HCT116 (cell line): ENCODE measurements around the gene PLXDC1. TPM values are rescaled to one million over a fixed set of nuclear protein-coding genes. Genes with fewer than 3 reads are reported as not detected.

Source experiments
- ATAC-seq: fragments of 200-7000 bp; cut with Tn5 transposase; 2 replicates; pipeline ENCODE4 v1.9.1; 2020; ENCODE audit warnings: mild to moderate bottlenecking, moderate library complexity
- BruUV-seq: library from RNA; stranded (reverse); fragments of 400-500 nt; replicated peaks from 2 replicates; lab custom pipeline; 2021; lab: Mats Ljungman, UMichigan
- CTCF ChIA-PET: fragments of 300-600 bp; sonication (Branson Sonifier 250); formaldehyde crosslinking; loops from one replicate; lab custom pipeline; 2021; ENCODE audit warnings: antibody characterized with exemption; lab: Charles Lee
- POLR2A ChIA-PET: fragments of 300-600, 350-600 bp; sonication (Branson Sonifier 250); formaldehyde crosslinking; loops from one replicate; lab custom pipeline; 2021; ENCODE audit warnings: antibody characterized with exemption; lab: Charles Lee
- RAD21 ChIA-PET, 2 experiments: fragments of 300-600 bp; sonication (Branson Sonifier 250); formaldehyde crosslinking; loops; one replicate each; lab custom pipeline; 2023; ENCODE audit warnings: low total read pairs in 2 of 2; ENCODE audit not compliant: uncharacterized antibody in 2 of 2, unreplicated experiment in 2 of 2, low non-redundant PET in 1 of 2; lab: Charles Lee
- DNase-seq: peaks from one replicate; pipeline ENCODE4 v3.0.0-alpha.2; 2010; ENCODE audit warnings: low read depth, low spot score
- H2AFZ ChIP-seq: fragments of 200-600 bp; shearing (Covaris generic), sonication (generic); 2 replicates; pipeline ENCODE4 v1.6.1; 2017; ENCODE audit warnings: low read depth, mixed run types, mixed read lengths, antibody characterized with exemption, low read length; ENCODE audit not compliant: poor library complexity, severe bottlenecking
- H3K27ac ChIP-seq: 2 replicates; pipeline ENCODE4 v1.5.1; 2012; ENCODE audit warnings: low read depth, low read length
- H3K27me3 ChIP-seq: fragments of 200-600 bp; sonication (generic); 2 replicates; pipeline ENCODE4 v1.6.1; 2016; ENCODE audit warnings: mixed run types, low read length, mixed read lengths; ENCODE audit not compliant: insufficient read depth
- H3K36me3 ChIP-seq, 2 experiments: fragments of 200-500 bp in 1 of 2; fragments of 200-600 bp in 1 of 2; sonication (Bioruptor generic) in 1 of 2; sonication (generic) in 1 of 2; 2 replicates each; pipeline versions ENCODE4 v1.5.1 to v1.6.1; 2014 to 2016; ENCODE audit warnings: low read length in 2 of 2, inconsistent platforms in 1 of 2, mixed read lengths in 1 of 2, mixed run types in 1 of 2; ENCODE audit not compliant: insufficient read depth in 2 of 2, control insufficient read depth in 1 of 2
- H3K4me1 ChIP-seq, 2 experiments: fragments of 200-600 bp in 1 of 2; sonication (generic) in 1 of 2; 2 replicates each; pipeline versions ENCODE4 v1.5.1 to v1.6.1; 2012 to 2017; ENCODE audit warnings: low read length in 2 of 2, inconsistent platforms in 1 of 2, mild to moderate bottlenecking in 1 of 2, mixed read lengths in 1 of 2, mixed run types in 1 of 2, moderate library complexity in 1 of 2; ENCODE audit not compliant: insufficient read depth in 2 of 2, control insufficient read depth in 1 of 2
- H3K4me2 ChIP-seq: fragments of 200-600 bp; sonication (generic); 2 replicates; pipeline ENCODE4 v1.6.1; 2017; ENCODE audit warnings: mixed run types, low read length, mixed read lengths
- H3K4me3 ChIP-seq, 2 experiments: fragments of 200-600 bp in 1 of 2; sonication (generic) in 1 of 2; replicated peaks in 1 of 2; 2 replicates each; pipeline ENCODE4 v1.5.1; 2011 to 2016; ENCODE audit warnings: low read length in 2 of 2, control low read depth in 1 of 2, low read depth in 1 of 2, mild to moderate bottlenecking in 1 of 2, mixed read lengths in 1 of 2, mixed run types in 1 of 2
- H3K79me2 ChIP-seq: fragments of 200-600 bp; sonication (generic); 2 replicates; pipeline ENCODE4 v1.6.1; 2017; ENCODE audit warnings: mild to moderate bottlenecking, mixed run types, low read length, moderate library complexity, mixed read lengths; ENCODE audit not compliant: insufficient read depth
- H3K9ac ChIP-seq: fragments of 200-600 bp; sonication (generic); 2 replicates; pipeline ENCODE4 v1.6.1; 2016; ENCODE audit warnings: low read length, mixed read lengths
- H3K9me2 ChIP-seq: fragments of 200-600 bp; sonication (generic), shearing (Covaris generic); 2 replicates; pipeline ENCODE4 v1.6.1; 2017; ENCODE audit warnings: mixed run types, mild to moderate bottlenecking, moderate library complexity; ENCODE audit not compliant: insufficient read depth
- H3K9me3 ChIP-seq, 2 experiments: fragments of 200-500 bp in 1 of 2; fragments of 200-600 bp in 1 of 2; sonication (Bioruptor generic) in 1 of 2; sonication (generic) in 1 of 2; 2 replicates each; pipeline ENCODE4 v1.6.1; 2014 to 2017; ENCODE audit warnings: low read length in 2 of 2, mixed read lengths in 2 of 2, inconsistent platforms in 1 of 2, low read depth in 1 of 2, mild to moderate bottlenecking in 1 of 2, mixed run types in 1 of 2, moderate library complexity in 1 of 2; ENCODE audit not compliant: control insufficient read depth in 1 of 2, insufficient read depth in 1 of 2
- H4K20me1 ChIP-seq: fragments of 200-600 bp; sonication (generic), shearing (Covaris generic); 2 replicates; pipeline ENCODE4 v1.6.1; 2017; ENCODE audit warnings: mixed run types, mild to moderate bottlenecking, moderate library complexity; ENCODE audit not compliant: insufficient read depth
- CBX3 ChIP-seq: IDR thresholded peaks from 2 replicates; pipeline ENCODE4 v1.6.1; 2012; ENCODE audit warnings: low read depth
- EZH2 ChIP-seq: fragments of 200-600 bp; sonication (generic); IDR thresholded peaks from 2 replicates; pipeline ENCODE4 v1.6.1; 2017; ENCODE audit warnings: antibody characterized with exemption, mixed run types
- FOSL1 ChIP-seq: IDR thresholded peaks from 2 replicates; pipeline ENCODE4 v1.6.1; 2012; ENCODE audit warnings: low read depth
- MAX ChIP-seq: IDR thresholded peaks from 2 replicates; pipeline ENCODE4 v1.6.1; 2012
- POLR2A ChIP-seq: IDR thresholded peaks from 2 replicates; pipeline ENCODE4 v1.7.0; 2011; ENCODE audit warnings: borderline replicate concordance; ENCODE audit not compliant: insufficient read depth, insufficient read length; ENCODE audit errors: extremely low read depth
- RAD21 ChIP-seq: IDR thresholded peaks from 2 replicates; pipeline ENCODE4 v1.6.1; 2012; ENCODE audit warnings: low read depth, mild to moderate bottlenecking
- SIN3A ChIP-seq: IDR thresholded peaks from 2 replicates; pipeline ENCODE4 v1.6.1; 2012; ENCODE audit warnings: low read depth
- SP1 ChIP-seq: IDR thresholded peaks from 2 replicates; pipeline ENCODE4 v1.6.1; 2012; ENCODE audit warnings: low read depth
- TCF7L2 ChIP-seq: IDR thresholded peaks from 2 replicates; pipeline ENCODE4 v1.7.0; 2011; ENCODE audit warnings: borderline replicate concordance, inconsistent platforms; ENCODE audit not compliant: insufficient read depth, insufficient read length; ENCODE audit errors: extremely low read depth
- YY1 ChIP-seq: IDR thresholded peaks from 2 replicates; pipeline ENCODE4 v1.6.1; 2011; ENCODE audit warnings: low read length, low read depth, moderate library complexity, mild to moderate bottlenecking; ENCODE audit not compliant: insufficient replicate concordance; ENCODE audit errors: extremely low read depth
- ZFX ChIP-seq: fragments of 450-650 bp; IDR thresholded peaks from 2 replicates; pipeline ENCODE4 v1.6.1; 2017
- ZNF274 ChIP-seq: fragments of 200-500 bp; sonication (Bioruptor generic); IDR thresholded peaks from 2 replicates; pipeline ENCODE4 v1.6.1; 2014; ENCODE audit warnings: mild to moderate bottlenecking, low read depth, low read length, inconsistent platforms
- intact Hi-C: fragments of 100-400 bp; cut with micrococcal nuclease; formaldehyde crosslinking; loops from 2 replicates; pipeline ENCODE4 v1.10.0; 2022
- total RNA-seq: library from RNA; stranded (reverse); gene quantifications from one replicate; pipeline ENCODE4 v1.2.1, GENCODE V29; 2021; ENCODE audit not compliant: unreplicated experiment
- TF ChIP-seq, protein P1 (sequence below): IDR thresholded peaks from 2 replicates; pipeline ENCODE4 v1.6.1; 2012; ENCODE audit warnings: low read depth

PLXDC1 gene
- total RNA-seq, 1 experiment from 2014 or later = 1.8 TPM

DNA sequence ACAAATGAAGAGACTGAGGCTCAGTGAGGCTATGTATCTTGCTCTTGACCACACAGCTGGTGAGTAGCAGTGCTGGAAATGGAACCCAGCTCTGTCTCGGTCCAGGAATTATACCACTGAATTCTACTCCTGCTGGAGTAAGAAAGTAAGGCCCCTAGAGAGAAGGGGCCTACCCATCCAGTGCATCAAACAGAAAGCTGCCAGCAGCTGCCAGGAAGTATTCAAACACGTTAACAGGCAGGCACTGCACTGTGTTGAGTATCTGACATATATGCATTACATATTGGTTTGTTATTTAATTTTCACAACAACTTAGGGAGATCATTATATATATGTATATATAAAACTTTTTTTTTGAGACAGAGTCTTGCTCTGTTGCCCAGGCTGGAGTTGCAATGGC is 10.5 kb upstream of the PLXDC1 start:
- no peak overlapping the region for H3K4me3 ChIP-seq
- POLR2A ChIA-PET = no interaction called here
- ATAC-seq = no peak
- H3K4me2 ChIP-seq = no peak overlapping the region
- BruUV-seq = no TSS peak
- RAD21 ChIA-PET = no interaction called here
- no peak for TF ChIP-seq TCF7L2
- TF ChIP-seq SP1 = no peak
- no peak for TF ChIP-seq CBX3
- no peak for TF ChIP-seq POLR2A
- TF ChIP-seq FOSL1 = no peak
- no peak for TF ChIP-seq YY1
- TF ChIP-seq EZH2 = no peak
- TF ChIP-seq ZNF274 = no peak
- no peaks in the 10 kb centered on the region for H4K20me1 ChIP-seq
- no peak overlapping the region for H2AFZ ChIP-seq
- H3K9ac ChIP-seq = no peak overlapping the region
- H3K9me2 ChIP-seq = no peaks in the 10 kb centered on the region
- H3K27ac ChIP-seq = no peak overlapping the region
- DNase-seq = no peak
- H3K9me3 ChIP-seq = no peaks in the 10 kb centered on the region
- CTCF ChIA-PET = interaction anchor here (0.6 to 0.7 kb wide), 2 partner anchors 11 to 385 kb away, joined by 3 read pairs; no protein-coding TSS in a partner anchor
- H3K4me1 ChIP-seq = peaks cover 6 to 10% of the 10 kb centered on the region in 2 experiments; a peak in 3 of 4 replicates
- intact Hi-C loops = no loop called here
- H3K27me3 ChIP-seq = no peaks in the 10 kb centered on the region
- H3K79me2 ChIP-seq = no peaks in the 10 kb centered on the region
- H3K36me3 ChIP-seq = no peaks in the 10 kb centered on the region

- intact Hi-C loops = loop anchor here (10.0 kb wide), 1 partner anchor 424 kb away; the partner anchor contains the start of gene CISD3
- ChIA-PET POLR2A (interaction anchor here (1.1 kb wide), 1 partner anchor 39 kb away, joined by 7 read pairs; the partner anchor contains the start of gene CACNB1), RAD21 (no interaction called here), CTCF (interaction anchor here (0.7 to 1.8 kb wide), 3 partner anchors 16 to 86 kb away, joined by 3 read pairs; no protein-coding TSS in a partner anchor)
- BruUV-seq = no TSS peak
- H3K27ac ChIP-seq = no peak overlapping the region
- H4K20me1 ChIP-seq = no peaks in the 10 kb centered on the region
- no peaks in the 10 kb centered on the region for H3K27me3 ChIP-seq
- no peak overlapping the region for H2AFZ ChIP-seq
- no peaks in the 10 kb centered on the region for H3K9me3 ChIP-seq
- H3K9ac ChIP-seq = no peak overlapping the region
- no peaks in the 10 kb centered on the region for H3K9me2 ChIP-seq
- ATAC-seq (no peak), DNase-seq (no peak)
- H3K4me3 ChIP-seq = no peak overlapping the region
- H3K79me2 ChIP-seq = no peaks in the 10 kb centered on the region
- H3K36me3 ChIP-seq = no peaks in the 10 kb centered on the region
- H3K4me1 ChIP-seq = peaks cover 0 to 6% of the 10 kb centered on the region in 2 experiments; a peak in 1 of 4 replicates
- H3K4me2 ChIP-seq = no peak overlapping the region
- TF ChIP-seq EZH2 (no peak), ZNF274 (no peak), FOSL1 (no peak), MAX (no peak), ZFX (no peak), TCF7L2 (no peak), SIN3A (no peak), RAD21 (no peak)
- TF ChIP-seq, protein P1, sequence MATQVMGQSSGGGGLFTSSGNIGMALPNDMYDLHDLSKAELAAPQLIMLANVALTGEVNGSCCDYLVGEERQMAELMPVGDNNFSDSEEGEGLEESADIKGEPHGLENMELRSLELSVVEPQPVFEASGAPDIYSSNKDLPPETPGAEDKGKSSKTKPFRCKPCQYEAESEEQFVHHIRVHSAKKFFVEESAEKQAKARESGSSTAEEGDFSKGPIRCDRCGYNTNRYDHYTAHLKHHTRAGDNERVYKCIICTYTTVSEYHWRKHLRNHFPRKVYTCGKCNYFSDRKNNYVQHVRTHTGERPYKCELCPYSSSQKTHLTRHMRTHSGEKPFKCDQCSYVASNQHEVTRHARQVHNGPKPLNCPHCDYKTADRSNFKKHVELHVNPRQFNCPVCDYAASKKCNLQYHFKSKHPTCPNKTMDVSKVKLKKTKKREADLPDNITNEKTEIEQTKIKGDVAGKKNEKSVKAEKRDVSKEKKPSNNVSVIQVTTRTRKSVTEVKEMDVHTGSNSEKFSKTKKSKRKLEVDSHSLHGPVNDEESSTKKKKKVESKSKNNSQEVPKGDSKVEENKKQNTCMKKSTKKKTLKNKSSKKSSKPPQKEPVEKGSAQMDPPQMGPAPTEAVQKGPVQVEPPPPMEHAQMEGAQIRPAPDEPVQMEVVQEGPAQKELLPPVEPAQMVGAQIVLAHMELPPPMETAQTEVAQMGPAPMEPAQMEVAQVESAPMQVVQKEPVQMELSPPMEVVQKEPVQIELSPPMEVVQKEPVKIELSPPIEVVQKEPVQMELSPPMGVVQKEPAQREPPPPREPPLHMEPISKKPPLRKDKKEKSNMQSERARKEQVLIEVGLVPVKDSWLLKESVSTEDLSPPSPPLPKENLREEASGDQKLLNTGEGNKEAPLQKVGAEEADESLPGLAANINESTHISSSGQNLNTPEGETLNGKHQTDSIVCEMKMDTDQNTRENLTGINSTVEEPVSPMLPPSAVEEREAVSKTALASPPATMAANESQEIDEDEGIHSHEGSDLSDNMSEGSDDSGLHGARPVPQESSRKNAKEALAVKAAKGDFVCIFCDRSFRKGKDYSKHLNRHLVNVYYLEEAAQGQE = no peak
Measured at GRCh38 chr17:39158623-39159022, 7.2 kb upstream of the PLXDC1 start.
